ENCODE measurements around the gene NOL11. TPM values are rescaled to one million over a fixed set of nuclear protein-coding genes. Genes with fewer than 3 reads are reported as not detected.

The NOL11 gene
- total and polyA plus RNA-seq, 2 donors (not counting 3 experiments of a cell fraction or from before 2014, with no cell fraction given), result 17.7 to 52.6 TPM

- Histone ChIP-seq H3K79me2 (ENCODE audit: control insufficient read depth, insufficient read depth, low read length) (no peaks in the 10 kb centered on the region), H3K4me3 (replicated peaks in 1 of 3; ENCODE audit: insufficient read depth in 1 of 3, low read depth in 1 of 3, low read length in 3 of 3) (no peak overlapping the region), H3K27me3 (ENCODE audit: control insufficient read depth in 2 of 2, insufficient read depth in 2 of 2, low read length in 2 of 2) (no peaks in the 10 kb centered on the region), H4K20me1 (replicated peaks; ENCODE audit: control insufficient read depth, extremely low read depth, insufficient read depth, low read length) (no peaks in the 10 kb centered on the region), H3K9me3 (replicated peaks; ENCODE audit: control insufficient read depth, insufficient read depth, low read length) (no peaks in the 10 kb centered on the region), H3K27ac (ENCODE audit: insufficient read depth, low read depth, low read length) (no peak overlapping the region), H3K9ac (replicated peaks; ENCODE audit: extremely low read depth, insufficient read depth, low read length) (no peak overlapping the region), H2AFZ (ENCODE audit: low read depth, low read length) (no peak overlapping the region), H3K36me3 (ENCODE audit: control insufficient read depth in 2 of 2, extremely low read depth in 1 of 2, insufficient read depth in 2 of 2, low read length in 2 of 2) (no peaks in the 10 kb centered on the region), H3K4me2 (ENCODE audit: insufficient read depth, low read length) (no peak overlapping the region), H3K4me1 (ENCODE audit: control insufficient read depth, extremely low read depth, insufficient read depth, low read length) (no peaks in the 10 kb centered on the region), H3K9me1 (replicated peaks; ENCODE audit: control insufficient read depth, extremely low read depth, insufficient read depth, low read length) (no peaks in the 10 kb centered on the region)
- DNase-seq (ENCODE audit: low read depth, low spot score) (no peak), FAIRE-seq (no peak)
- dilution Hi-C loops (cut with MboI; ENCODE audit: extremely low pct_ligation_motif_present, low sequenced_read_pairs), result no loop called here
- ChIA-PET CTCF (interaction anchor here (0.7 kb wide), 1 partner anchor 27 kb away, joined by 3 read pairs; no protein-coding TSS in a partner anchor), POLR2A (no interaction called here)
- no TSS peak for BruUV-seq (replicated peaks)
- TF ChIP-seq POLR2A (IDR thresholded peaks at IDR 0.05; ENCODE audit: low read depth, low read length), result no peak
- no peak for TF ChIP-seq POLR2AphosphoS5 (IDR thresholded peaks at IDR 0.05; ENCODE audit: insufficient read depth, low read depth, low read length)
- no peak for TF ChIP-seq EZH2 (IDR thresholded peaks at IDR 0.05; ENCODE audit: borderline replicate concordance, low read depth, low read length, severe bottlenecking)
- no peak for TF ChIP-seq GATA2 (IDR thresholded peaks at IDR 0.05; ENCODE audit: insufficient read depth, insufficient read length, low read depth, low read length)
- TF ChIP-seq MAX (IDR thresholded peaks at IDR 0.05; ENCODE audit: insufficient read depth, insufficient read length), result no peak
- TF ChIP-seq FOS (IDR thresholded peaks at IDR 0.05; ENCODE audit: borderline replicate concordance, insufficient read depth, low read length), result no peak
- no peak for TF ChIP-seq MYC (IDR thresholded peaks at IDR 0.05; ENCODE audit: low read depth, low read length)
- no peak for TF ChIP-seq CTCF (IDR thresholded peaks at IDR 0.05; ENCODE audit: extremely low read depth in 1 of 2, insufficient read depth in 1 of 2, low read depth in 1 of 2, low read length in 2 of 2)
- TF ChIP-seq JUN (IDR thresholded peaks at IDR 0.05; ENCODE audit: borderline replicate concordance, insufficient read depth, insufficient read length, low read depth), result no peak
- intact Hi-C loops (cut with micrococcal nuclease), result no loop called here
Observed at GRCh38 chr17:67672592-67673335, 45.0 kb upstream of the NOL11 start.
